ENCODE results near the gene KIAA0753.

The KIAA0753 gene

DNA sequence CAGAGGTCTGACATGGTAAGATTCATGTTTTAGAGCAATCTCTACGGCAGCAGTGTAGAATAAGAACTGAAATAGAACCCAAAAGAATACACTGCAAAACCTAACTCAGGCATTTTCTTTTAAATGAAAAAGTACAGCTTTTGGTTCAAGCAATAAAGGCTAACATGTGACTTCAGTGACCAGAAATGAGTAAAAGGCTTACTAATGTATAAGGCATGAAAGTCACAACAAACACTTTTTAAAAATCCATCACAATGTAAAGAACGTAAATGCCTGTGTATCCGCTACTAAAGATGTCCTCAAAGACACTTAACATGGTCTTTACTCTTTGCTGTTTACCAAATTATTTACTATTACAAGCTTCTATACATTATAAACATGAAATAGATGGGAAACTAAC, 16.6 kb downstream of the KIAA0753 start:
- Histone ChIP-seq H3K27me3 (ENCODE audit: low read depth, low read length) (no peaks in the 10 kb centered on the region), H3K27ac (ENCODE audit: low read length) (no peak overlapping the region), H3K4me2 (ENCODE audit: low read length) (no peak overlapping the region), H3K79me2 (ENCODE audit: low read length) (no peaks in the 10 kb centered on the region), H3K36me3 (replicated peaks; ENCODE audit: low read depth, low read length) (no peaks in the 10 kb centered on the region), H3K4me3 (ENCODE audit: low read length) (no peak overlapping the region), H3K9ac (ENCODE audit: low read length) (no peak overlapping the region), H4K20me1 (ENCODE audit: insufficient read depth, low read length) (no peaks in the 10 kb centered on the region), H3K9me3 (ENCODE audit: insufficient read depth, low read length) (no peaks in the 10 kb centered on the region), H3K4me1 (ENCODE audit: low read length) (no peaks in the 10 kb centered on the region), H2AFZ (ENCODE audit: low read depth, low read length) (no peak overlapping the region)
- no peak for TF ChIP-seq EZH2phosphoT487 (IDR thresholded peaks at IDR 0.05; ENCODE audit: low read depth)
- TF ChIP-seq, protein P1, sequence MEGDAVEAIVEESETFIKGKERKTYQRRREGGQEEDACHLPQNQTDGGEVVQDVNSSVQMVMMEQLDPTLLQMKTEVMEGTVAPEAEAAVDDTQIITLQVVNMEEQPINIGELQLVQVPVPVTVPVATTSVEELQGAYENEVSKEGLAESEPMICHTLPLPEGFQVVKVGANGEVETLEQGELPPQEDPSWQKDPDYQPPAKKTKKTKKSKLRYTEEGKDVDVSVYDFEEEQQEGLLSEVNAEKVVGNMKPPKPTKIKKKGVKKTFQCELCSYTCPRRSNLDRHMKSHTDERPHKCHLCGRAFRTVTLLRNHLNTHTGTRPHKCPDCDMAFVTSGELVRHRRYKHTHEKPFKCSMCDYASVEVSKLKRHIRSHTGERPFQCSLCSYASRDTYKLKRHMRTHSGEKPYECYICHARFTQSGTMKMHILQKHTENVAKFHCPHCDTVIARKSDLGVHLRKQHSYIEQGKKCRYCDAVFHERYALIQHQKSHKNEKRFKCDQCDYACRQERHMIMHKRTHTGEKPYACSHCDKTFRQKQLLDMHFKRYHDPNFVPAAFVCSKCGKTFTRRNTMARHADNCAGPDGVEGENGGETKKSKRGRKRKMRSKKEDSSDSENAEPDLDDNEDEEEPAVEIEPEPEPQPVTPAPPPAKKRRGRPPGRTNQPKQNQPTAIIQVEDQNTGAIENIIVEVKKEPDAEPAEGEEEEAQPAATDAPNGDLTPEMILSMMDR (IDR thresholded peaks at IDR 0.05; ENCODE audit: low read depth, low read length) = no peak

DNA sequence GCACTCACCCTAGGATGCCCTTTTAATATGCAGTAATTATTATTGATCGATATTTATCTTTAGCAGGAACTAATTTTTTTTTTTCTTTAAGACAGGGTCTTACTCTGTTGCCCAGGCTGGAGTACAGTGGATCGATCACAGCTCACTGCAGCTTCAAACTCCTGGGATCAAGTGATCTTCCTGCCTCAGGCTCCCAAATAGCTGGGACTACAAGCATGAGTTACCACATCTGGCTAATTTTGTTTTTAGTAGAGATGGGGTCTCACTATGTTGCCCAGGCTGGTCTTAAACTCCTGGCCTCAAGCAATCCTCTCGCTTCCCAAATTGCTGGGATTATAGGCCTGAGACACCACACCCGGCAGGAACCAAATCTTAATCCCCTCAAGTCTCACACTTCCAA, 29.3 kb downstream of the KIAA0753 start:
- TF ChIP-seq, protein P1 (IDR thresholded peaks at IDR 0.05; ENCODE audit: low read depth, low read length) = no peak
- TF ChIP-seq EZH2phosphoT487 (IDR thresholded peaks at IDR 0.05; ENCODE audit: low read depth) = no peak
- no peak overlapping the region for H2AFZ ChIP-seq (ENCODE audit: low read depth, low read length)
- H3K4me3 ChIP-seq (ENCODE audit: low read length) = no peak overlapping the region
- H3K9ac ChIP-seq (ENCODE audit: low read length) = no peak overlapping the region
- H3K4me1 ChIP-seq (ENCODE audit: low read length) = no peaks in the 10 kb centered on the region
- H3K79me2 ChIP-seq (ENCODE audit: low read length) = no peaks in the 10 kb centered on the region
- H3K27me3 ChIP-seq (ENCODE audit: low read depth, low read length) = no peaks in the 10 kb centered on the region
- no peak overlapping the region for H3K4me2 ChIP-seq (ENCODE audit: low read length)
- H3K27ac ChIP-seq (ENCODE audit: low read length) = no peak overlapping the region
- no peaks in the 10 kb centered on the region for H4K20me1 ChIP-seq (ENCODE audit: insufficient read depth, low read length)
- H3K9me3 ChIP-seq (ENCODE audit: insufficient read depth, low read length) = no peaks in the 10 kb centered on the region
- H3K36me3 ChIP-seq (replicated peaks; ENCODE audit: low read depth, low read length) = no peaks in the 10 kb centered on the region

DNA sequence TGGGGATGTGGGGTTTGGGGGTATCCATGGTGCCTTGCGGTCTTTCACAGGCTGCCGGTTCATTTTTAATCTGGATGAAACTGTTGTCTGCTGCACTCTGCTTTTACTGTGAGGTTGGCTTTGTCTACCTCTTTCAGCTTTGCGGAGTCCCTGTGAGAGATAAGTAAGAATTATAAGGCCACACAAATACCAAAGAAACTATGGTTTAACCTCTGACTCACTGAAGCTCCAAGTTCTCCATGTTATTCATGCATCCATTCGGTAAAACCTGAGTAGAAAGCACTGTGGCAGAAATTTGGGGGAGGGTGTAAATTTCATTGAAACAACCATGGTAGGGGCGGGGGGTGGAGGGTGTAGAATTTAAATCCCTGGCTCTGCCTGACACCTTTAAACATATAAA, 30.5 kb downstream of the KIAA0753 start:
- H3K9me3 ChIP-seq (ENCODE audit: insufficient read depth, low read length) = no peaks in the 10 kb centered on the region
- H3K79me2 ChIP-seq (ENCODE audit: low read length) = no peaks in the 10 kb centered on the region
- H3K4me1 ChIP-seq (ENCODE audit: low read length) = no peaks in the 10 kb centered on the region
- H3K4me3 ChIP-seq (ENCODE audit: low read length) = no peak overlapping the region
- H3K4me2 ChIP-seq (ENCODE audit: low read length) = no peak overlapping the region
- TF ChIP-seq, protein P1 (IDR thresholded peaks at IDR 0.05; ENCODE audit: low read depth, low read length) = no peak
- no peak for TF ChIP-seq EZH2phosphoT487 (IDR thresholded peaks at IDR 0.05; ENCODE audit: low read depth)
- no peaks in the 10 kb centered on the region for H3K27me3 ChIP-seq (ENCODE audit: low read depth, low read length)
- H2AFZ ChIP-seq (ENCODE audit: low read depth, low read length) = no peak overlapping the region
- no peak overlapping the region for H3K9ac ChIP-seq (ENCODE audit: low read length)
- H3K27ac ChIP-seq (ENCODE audit: low read length) = no peak overlapping the region
- no peaks in the 10 kb centered on the region for H4K20me1 ChIP-seq (ENCODE audit: insufficient read depth, low read length)
- no peaks in the 10 kb centered on the region for H3K36me3 ChIP-seq (replicated peaks; ENCODE audit: low read depth, low read length)

DNA sequence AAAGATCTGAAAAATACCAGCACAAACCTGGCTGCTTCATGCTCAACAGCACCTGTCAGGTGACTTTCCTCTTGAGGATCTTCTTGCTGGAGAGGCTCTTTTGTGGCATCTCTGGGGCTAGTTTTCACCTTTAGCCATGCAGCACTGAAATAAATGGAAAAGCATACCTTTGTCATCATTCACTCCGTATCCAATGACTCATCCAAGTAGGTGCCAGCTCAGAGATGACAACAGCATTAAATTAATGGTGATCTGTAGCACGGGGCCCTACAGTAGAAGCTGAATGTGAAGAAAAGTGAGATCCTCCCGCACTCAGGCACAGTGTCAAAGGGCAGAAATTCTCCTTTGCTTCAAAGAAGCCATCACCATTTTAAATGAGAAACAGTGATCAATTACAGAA, 32.2 kb downstream of the KIAA0753 start:
- no peaks in the 10 kb centered on the region for H3K4me1 ChIP-seq (ENCODE audit: low read length)
- H4K20me1 ChIP-seq (ENCODE audit: insufficient read depth, low read length) = no peaks in the 10 kb centered on the region
- H3K36me3 ChIP-seq (replicated peaks; ENCODE audit: low read depth, low read length) = no peaks in the 10 kb centered on the region
- no peak overlapping the region for H2AFZ ChIP-seq (ENCODE audit: low read depth, low read length)
- no peak for TF ChIP-seq EZH2phosphoT487 (IDR thresholded peaks at IDR 0.05; ENCODE audit: low read depth)
- TF ChIP-seq, protein P1 (IDR thresholded peaks at IDR 0.05; ENCODE audit: low read depth, low read length) = no peak
- no peaks in the 10 kb centered on the region for H3K9me3 ChIP-seq (ENCODE audit: insufficient read depth, low read length)
- H3K4me3 ChIP-seq (ENCODE audit: low read length) = no peak overlapping the region
- no peak overlapping the region for H3K27ac ChIP-seq (ENCODE audit: low read length)
- no peak overlapping the region for H3K4me2 ChIP-seq (ENCODE audit: low read length)
- no peaks in the 10 kb centered on the region for H3K79me2 ChIP-seq (ENCODE audit: low read length)
- no peak overlapping the region for H3K9ac ChIP-seq (ENCODE audit: low read length)
- H3K27me3 ChIP-seq (ENCODE audit: low read depth, low read length) = no peaks in the 10 kb centered on the region
